DOHH2 (cell line): Measurements from ENCODE around the gene DNAH1.

Source experiments
- H3F3A ChIP-seq: fragments of 200-600 bp; sonication (generic), shearing (Covaris generic); 2 replicates; pipeline ENCODE4 v1.6.0; 2016; ENCODE audit warnings: antibody characterized with exemption, mild to moderate bottlenecking; ENCODE audit not compliant: control insufficient read depth, insufficient read depth
- H3K27ac ChIP-seq: fragments of 200-600 bp; sonication (generic); 2 replicates; pipeline ENCODE4 v1.5.1; 2014; ENCODE audit warnings: low read depth, mild to moderate bottlenecking, low read length, moderate library complexity
- H3K27me3 ChIP-seq: fragments of 200-600 bp; sonication (generic); 2 replicates; pipeline ENCODE4 v1.6.1; 2014; ENCODE audit warnings: mild to moderate bottlenecking, low read length, mixed read lengths; ENCODE audit not compliant: control insufficient read depth
- H3K36me3 ChIP-seq: fragments of 200-600 bp; sonication (generic); 2 replicates; pipeline ENCODE4 v1.6.1; 2014; ENCODE audit warnings: mild to moderate bottlenecking, low read length, moderate library complexity, mixed read lengths; ENCODE audit not compliant: control insufficient read depth
- H3K4me1 ChIP-seq: fragments of 200-600 bp; sonication (generic); 2 replicates; pipeline ENCODE4 v1.6.1; 2014; ENCODE audit warnings: mild to moderate bottlenecking, low read length, mixed read lengths; ENCODE audit not compliant: control insufficient read depth
- H3K4me2 ChIP-seq: fragments of 200-600 bp; sonication (generic); 2 replicates; pipeline ENCODE4 v1.6.0; 2014; ENCODE audit warnings: mild to moderate bottlenecking, low read length, moderate library complexity
- H3K4me3 ChIP-seq: fragments of 200-600 bp; sonication (generic); 2 replicates; pipeline ENCODE4 v1.5.1; 2014; ENCODE audit warnings: mild to moderate bottlenecking, low read length, mixed read lengths
- H3K79me2 ChIP-seq: fragments of 200-600 bp; sonication (generic); 2 replicates; pipeline ENCODE4 v1.6.1; 2014; ENCODE audit warnings: mild to moderate bottlenecking, low read length, mixed read lengths; ENCODE audit not compliant: control insufficient read depth
- H3K9me2 ChIP-seq: fragments of 200-600 bp; sonication (generic); replicated peaks from 2 replicates; pipeline ENCODE4 v1.6.1; 2014; ENCODE audit warnings: mild to moderate bottlenecking, low read length, mixed read lengths; ENCODE audit not compliant: control insufficient read depth
- H3K9me3 ChIP-seq: fragments of 200-600 bp; sonication (generic); 2 replicates; pipeline ENCODE4 v1.6.1; 2014; ENCODE audit warnings: antibody characterized with exemption, low read length, mixed read lengths; ENCODE audit not compliant: control insufficient read depth, insufficient read depth
- H4K20me1 ChIP-seq: fragments of 200-600 bp; sonication (generic); 2 replicates; pipeline ENCODE4 v1.6.0; 2014; ENCODE audit warnings: low read depth, mild to moderate bottlenecking, antibody characterized with exemption, low read length, moderate library complexity; ENCODE audit not compliant: control insufficient read depth, insufficient read depth
- CTCF ChIP-seq: fragments of 200-600 bp; sonication (generic); IDR thresholded peaks from one replicate; pipeline ENCODE4 v1.5.1; 2014; ENCODE audit warnings: antibody characterized with exemption, mild to moderate bottlenecking, low read depth, low read length; ENCODE audit not compliant: poor library complexity, severe bottlenecking
- EZH2phosphoT487 ChIP-seq: fragments of 200-600 bp; sonication (generic); IDR thresholded peaks from 2 replicates; pipeline ENCODE4 v1.6.1; 2017; ENCODE audit warnings: borderline replicate concordance, mild to moderate bottlenecking, antibody characterized with exemption, low read length, moderate library complexity, mixed read lengths

Gene DNAH1

GRCh38 chr3:52374173-52374572, 58.1 kb downstream of the DNAH1 start:
- TF ChIP-seq CTCF (peak; percentile 30), EZH2phosphoT487 (no peak)
- peaks cover 3% of the 10 kb centered on the region for H3K27me3 ChIP-seq
- H3K4me1 ChIP-seq: peaks cover 28% of the 10 kb centered on the region
- H4K20me1 ChIP-seq: no peaks in the 10 kb centered on the region
- no peaks in the 10 kb centered on the region for H3K36me3 ChIP-seq
- no peak overlapping the region for H3K4me3 ChIP-seq
- no peaks in the 10 kb centered on the region for H3K79me2 ChIP-seq
- no peak overlapping the region for H3K27ac ChIP-seq
- H3K4me2 ChIP-seq: peak overlapping the region; percentile 16; the same call in 1 of the 2 replicates
- no peaks in the 10 kb centered on the region for H3K9me2 ChIP-seq
- H3K9me3 ChIP-seq: no peaks in the 10 kb centered on the region
- H3F3A ChIP-seq: peaks cover 7% of the 10 kb centered on the region

GRCh38 chr3:52379610-52380009, 63.5 kb downstream of the DNAH1 start:
- no peaks in the 10 kb centered on the region for H3F3A ChIP-seq
- H3K4me1 ChIP-seq: peaks cover 4% of the 10 kb centered on the region
- H4K20me1 ChIP-seq: no peaks in the 10 kb centered on the region
- H3K27ac ChIP-seq: no peak overlapping the region
- H3K4me3 ChIP-seq: no peak overlapping the region
- no peaks in the 10 kb centered on the region for H3K27me3 ChIP-seq
- H3K4me2 ChIP-seq: no peak overlapping the region
- no peaks in the 10 kb centered on the region for H3K36me3 ChIP-seq
- TF ChIP-seq EZH2phosphoT487 (no peak), CTCF (no peak)
- no peaks in the 10 kb centered on the region for H3K9me2 ChIP-seq
- no peaks in the 10 kb centered on the region for H3K79me2 ChIP-seq
- H3K9me3 ChIP-seq: no peaks in the 10 kb centered on the region

- Histone ChIP-seq H4K20me1 (no peaks in the 10 kb centered on the region), H3K27me3 (no peaks in the 10 kb centered on the region), H3K9me2 (no peaks in the 10 kb centered on the region), H3K79me2 (no peaks in the 10 kb centered on the region), H3K36me3 (no peaks in the 10 kb centered on the region), H3K9me3 (no peaks in the 10 kb centered on the region), H3K27ac (no peak overlapping the region), H3K4me3 (no peak overlapping the region), H3K4me2 (no peak overlapping the region), H3K4me1 (peaks cover under 1% of the 10 kb centered on the region; the same call in 1 of the 2 replicates), H3F3A (no peaks in the 10 kb centered on the region)
- TF ChIP-seq CTCF: no peak
- TF ChIP-seq EZH2phosphoT487: no peak
These were observed 63.9 kb downstream of the DNAH1 start for GRCh38 chr3:52380023-52380422.

- H3K4me2 ChIP-seq: no peak overlapping the region
- no peaks in the 10 kb centered on the region for H3F3A ChIP-seq
- H3K27ac ChIP-seq: no peak overlapping the region
- H3K4me1 ChIP-seq: no peaks in the 10 kb centered on the region
- no peaks in the 10 kb centered on the region for H3K36me3 ChIP-seq
- no peaks in the 10 kb centered on the region for H3K79me2 ChIP-seq
- H3K27me3 ChIP-seq: no peaks in the 10 kb centered on the region
- no peaks in the 10 kb centered on the region for H3K9me2 ChIP-seq
- TF ChIP-seq EZH2phosphoT487 (no peak), CTCF (no peak)
- H3K9me3 ChIP-seq: no peaks in the 10 kb centered on the region
- H4K20me1 ChIP-seq: no peaks in the 10 kb centered on the region
- H3K4me3 ChIP-seq: no peak overlapping the region
These were observed 65.5 kb downstream of the DNAH1 start for GRCh38 chr3:52381623-52382022.
